Fibroblast of lung (primary cell): ENCODE data around the gene UBE2Q2.

ENCODE experiments used
- CTCF ChIP-seq, 2 donors: IDR thresholded peaks in 1 of 2; conservative IDR thresholded peaks in 1 of 2; 1 replicate in 1 of 2; 2 replicates in 1 of 2; pipeline ENCODE4 v1.5.1; 2011 to 2012; ENCODE audit warnings: low read length in 2 of 2, control low read depth in 1 of 2, inconsistent platforms in 1 of 2, low read depth in 1 of 2, mild to moderate bottlenecking in 1 of 2
- EZH2 ChIP-seq: IDR thresholded peaks from 2 replicates; pipeline ENCODE4 v1.5.1; 2012; ENCODE audit warnings: low read length, control low read depth, mild to moderate bottlenecking; ENCODE audit errors: missing control alignments

- TF ChIP-seq CTCF (conservative IDR thresholded peaks at IDR 0.05 in 1 of 2, IDR thresholded peaks at IDR 0.05 in 1 of 2; ENCODE audit: low read depth in 1 of 2, low read length in 2 of 2) (no peak), EZH2 (no peak)
Observed at GRCh38 chr15:75799190-75799589, 44.1 kb upstream of the UBE2Q2 start.
